ENCODE measurements around the gene SUSD5. TPM values are rescaled to one million over a fixed set of nuclear protein-coding genes. Genes with fewer than 3 reads are reported as not detected.
A peak's percentile ranks its signal among the peaks of the same experiment; 100 is the strongest.

The SUSD5 gene
- total and polyA plus RNA-seq, 2 experiments from 2014 or later, result 1.4 to 3.6 TPM

DNA sequence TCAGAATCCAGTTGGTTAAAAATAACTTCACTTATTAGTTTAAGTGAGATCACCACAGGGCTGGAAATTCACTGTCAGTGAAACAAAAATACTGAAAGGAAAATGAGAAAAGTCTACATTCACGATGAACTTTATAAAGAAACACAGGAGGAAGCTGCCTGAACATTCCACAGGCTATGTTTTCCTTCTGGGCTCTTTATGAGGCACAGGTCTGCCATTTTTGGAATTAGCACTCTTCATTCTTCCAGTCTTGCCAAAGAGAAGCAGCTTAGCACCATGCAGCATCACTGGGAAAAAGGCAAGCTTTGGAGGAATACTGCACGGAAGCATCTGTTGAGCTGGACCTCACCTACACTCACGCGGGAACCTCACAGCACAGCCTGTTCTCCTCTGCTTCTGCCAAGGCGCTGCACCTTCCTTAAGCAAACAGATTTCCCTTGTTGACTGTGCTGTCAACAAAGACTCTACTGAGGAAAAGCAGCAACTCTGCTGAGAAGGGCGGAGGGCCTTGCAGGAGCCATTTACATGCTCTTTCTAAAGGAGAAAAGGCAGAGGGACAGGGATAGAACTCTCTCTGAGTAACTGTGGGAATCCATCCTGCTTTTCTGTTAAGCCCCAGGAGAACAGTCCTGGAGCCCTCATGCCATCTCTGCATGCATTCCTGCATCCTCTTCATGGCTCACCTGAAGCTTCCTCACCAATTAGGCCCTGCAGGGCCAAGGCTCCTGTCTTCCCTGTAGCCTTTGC lies 15.7 kb downstream of the SUSD5 start:
- peak; percentile 83 for ATAC-seq
- TF ChIP-seq NANOG (IDR thresholded peaks at IDR 0.05; ENCODE audit: borderline replicate concordance), result no peak
- TF ChIP-seq JUNB (IDR thresholded peaks at IDR 0.05; ENCODE audit: unreplicated experiment), result no peak
- no peak for TF ChIP-seq CTCF (conservative IDR thresholded peaks at IDR 0.05; ENCODE audit: low read depth in 2 of 2)
- TF ChIP-seq ZNF331 (CRISPR knock-in tag; IDR thresholded peaks at IDR 0.05; ENCODE audit: low read depth), result no peak
- no peak for TF ChIP-seq ZNF114 (CRISPR knock-in tag; IDR thresholded peaks at IDR 0.05)
- no peak for DNase-seq (ENCODE audit: low spot score)

DNA sequence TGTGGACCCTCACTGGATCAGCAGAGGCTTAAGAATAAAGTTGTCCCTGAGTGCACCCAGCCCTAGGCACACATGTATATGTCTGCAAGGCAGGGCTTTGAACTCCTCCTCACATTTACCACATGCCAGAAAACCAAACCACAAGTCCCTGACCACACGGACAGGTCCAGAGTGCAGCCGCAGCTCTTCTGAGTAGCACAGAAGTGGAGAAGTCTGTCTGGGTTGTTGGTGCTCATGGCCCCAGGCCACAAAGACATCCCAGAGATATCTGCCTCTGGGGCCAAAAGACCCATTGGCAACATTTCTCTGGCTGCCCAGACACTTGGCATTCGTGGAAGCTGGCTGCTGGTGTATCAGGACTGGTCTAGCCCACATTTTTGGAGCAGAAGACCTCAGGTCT lies 17.4 kb downstream of the SUSD5 start:
- Histone ChIP-seq H4K20me1 (replicated peaks; ENCODE audit: insufficient read depth) (no peaks in the 10 kb centered on the region), H3K4me2 (no peak overlapping the region), H3K27ac (ENCODE audit: low read depth) (no peak overlapping the region), H3F3A (replicated peaks; ENCODE audit: low read depth) (no peaks in the 10 kb centered on the region), H3K4me1 (ENCODE audit: insufficient read depth) (no peaks in the 10 kb centered on the region), H3K4me3 (no peak overlapping the region), H3K9me2 (ENCODE audit: insufficient read depth) (peaks cover 8% of the 10 kb centered on the region), H3K79me2 (replicated peaks; ENCODE audit: insufficient read depth) (no peaks in the 10 kb centered on the region), H3K27me3 (ENCODE audit: insufficient read depth) (no peaks in the 10 kb centered on the region), H3K36me3 (ENCODE audit: insufficient read depth) (no peaks in the 10 kb centered on the region), H2AFZ (no peak overlapping the region)
- H3K27ac Mint-ChIP-seq, result no peak overlapping the region
- H3K9me3 Mint-ChIP-seq, result no peaks in the 10 kb centered on the region
- no peak for ATAC-seq
- no peak overlapping the region for H3K4me3 Mint-ChIP-seq
- no peak for DNase-seq (ENCODE audit: low spot score)
- H3K27me3 Mint-ChIP-seq (ENCODE audit: insufficient read depth, low read depth, poor library complexity), result no peaks in the 10 kb centered on the region
- no peaks in the 10 kb centered on the region for H3K36me3 Mint-ChIP-seq (ENCODE audit: low read depth)
- H3K4me1 Mint-ChIP-seq, result peaks cover 6% of the 10 kb centered on the region
- TF ChIP-seq ETS1 (IDR thresholded peaks at IDR 0.05), result no peak
- TF ChIP-seq, protein P1, sequence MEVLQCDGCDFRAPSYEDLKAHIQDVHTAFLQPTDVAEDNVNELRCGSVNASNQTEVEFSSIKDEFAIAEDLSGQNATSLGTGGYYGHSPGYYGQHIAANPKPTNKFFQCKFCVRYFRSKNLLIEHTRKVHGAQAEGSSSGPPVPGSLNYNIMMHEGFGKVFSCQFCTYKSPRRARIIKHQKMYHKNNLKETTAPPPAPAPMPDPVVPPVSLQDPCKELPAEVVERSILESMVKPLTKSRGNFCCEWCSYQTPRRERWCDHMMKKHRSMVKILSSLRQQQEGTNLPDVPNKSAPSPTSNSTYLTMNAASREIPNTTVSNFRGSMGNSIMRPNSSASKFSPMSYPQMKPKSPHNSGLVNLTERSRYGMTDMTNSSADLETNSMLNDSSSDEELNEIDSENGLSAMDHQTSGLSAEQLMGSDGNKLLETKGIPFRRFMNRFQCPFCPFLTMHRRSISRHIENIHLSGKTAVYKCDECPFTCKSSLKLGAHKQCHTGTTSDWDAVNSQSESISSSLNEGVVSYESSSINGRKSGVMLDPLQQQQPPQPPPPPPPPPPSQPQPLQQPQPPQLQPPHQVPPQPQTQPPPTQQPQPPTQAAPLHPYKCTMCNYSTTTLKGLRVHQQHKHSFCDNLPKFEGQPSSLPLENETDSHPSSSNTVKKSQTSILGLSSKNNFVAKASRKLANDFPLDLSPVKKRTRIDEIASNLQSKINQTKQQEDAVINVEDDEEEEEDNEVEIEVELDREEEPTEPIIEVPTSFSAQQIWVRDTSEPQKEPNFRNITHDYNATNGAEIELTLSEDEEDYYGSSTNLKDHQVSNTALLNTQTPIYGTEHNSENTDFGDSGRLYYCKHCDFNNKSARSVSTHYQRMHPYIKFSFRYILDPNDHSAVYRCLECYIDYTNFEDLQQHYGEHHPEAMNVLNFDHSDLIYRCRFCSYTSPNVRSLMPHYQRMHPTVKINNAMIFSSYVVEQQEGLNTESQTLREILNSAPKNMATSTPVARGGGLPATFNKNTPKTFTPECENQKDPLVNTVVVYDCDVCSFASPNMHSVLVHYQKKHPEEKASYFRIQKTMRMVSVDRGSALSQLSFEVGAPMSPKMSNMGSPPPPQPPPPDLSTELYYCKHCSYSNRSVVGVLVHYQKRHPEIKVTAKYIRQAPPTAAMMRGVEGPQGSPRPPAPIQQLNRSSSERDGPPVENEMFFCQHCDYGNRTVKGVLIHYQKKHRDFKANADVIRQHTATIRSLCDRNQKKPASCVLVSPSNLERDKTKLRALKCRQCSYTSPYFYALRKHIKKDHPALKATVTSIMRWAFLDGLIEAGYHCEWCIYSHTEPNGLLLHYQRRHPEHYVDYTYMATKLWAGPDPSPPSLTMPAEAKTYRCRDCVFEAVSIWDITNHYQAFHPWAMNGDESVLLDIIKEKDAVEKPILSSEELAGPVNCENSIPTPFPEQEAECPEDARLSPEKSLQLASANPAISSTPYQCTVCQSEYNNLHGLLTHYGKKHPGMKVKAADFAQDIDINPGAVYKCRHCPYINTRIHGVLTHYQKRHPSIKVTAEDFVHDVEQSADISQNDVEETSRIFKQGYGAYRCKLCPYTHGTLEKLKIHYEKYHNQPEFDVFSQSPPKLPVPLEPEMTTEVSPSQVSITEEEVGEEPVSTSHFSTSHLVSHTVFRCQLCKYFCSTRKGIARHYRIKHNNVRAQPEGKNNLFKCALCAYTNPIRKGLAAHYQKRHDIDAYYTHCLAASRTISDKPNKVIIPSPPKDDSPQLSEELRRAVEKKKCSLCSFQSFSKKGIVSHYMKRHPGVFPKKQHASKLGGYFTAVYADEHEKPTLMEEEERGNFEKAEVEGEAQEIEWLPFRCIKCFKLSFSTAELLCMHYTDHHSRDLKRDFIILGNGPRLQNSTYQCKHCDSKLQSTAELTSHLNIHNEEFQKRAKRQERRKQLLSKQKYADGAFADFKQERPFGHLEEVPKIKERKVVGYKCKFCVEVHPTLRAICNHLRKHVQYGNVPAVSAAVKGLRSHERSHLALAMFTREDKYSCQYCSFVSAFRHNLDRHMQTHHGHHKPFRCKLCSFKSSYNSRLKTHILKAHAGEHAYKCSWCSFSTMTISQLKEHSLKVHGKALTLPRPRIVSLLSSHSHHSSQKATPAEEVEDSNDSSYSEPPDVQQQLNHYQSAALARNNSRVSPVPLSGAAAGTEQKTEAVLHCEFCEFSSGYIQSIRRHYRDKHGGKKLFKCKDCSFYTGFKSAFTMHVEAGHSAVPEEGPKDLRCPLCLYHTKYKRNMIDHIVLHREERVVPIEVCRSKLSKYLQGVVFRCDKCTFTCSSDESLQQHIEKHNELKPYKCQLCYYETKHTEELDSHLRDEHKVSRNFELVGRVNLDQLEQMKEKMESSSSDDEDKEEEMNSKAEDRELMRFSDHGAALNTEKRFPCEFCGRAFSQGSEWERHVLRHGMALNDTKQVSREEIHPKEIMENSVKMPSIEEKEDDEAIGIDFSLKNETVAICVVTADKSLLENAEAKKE (CRISPR knock-in tag; IDR thresholded peaks at IDR 0.05), result no peak
- no peak for TF ChIP-seq EZH2phosphoT487 (IDR thresholded peaks at IDR 0.05; ENCODE audit: unreplicated experiment)
- TF ChIP-seq ZNF114 (CRISPR knock-in tag; IDR thresholded peaks at IDR 0.05), result no peak

More for the DNA sequence above, 15.7 kb downstream of the SUSD5 start:
- H3F3A ChIP-seq (replicated peaks; ENCODE audit: low read depth), result no peaks in the 10 kb centered on the region
- H3K9me2 ChIP-seq (ENCODE audit: insufficient read depth), result peaks cover 8% of the 10 kb centered on the region
- Mint-ChIP-seq H3K27me3 (ENCODE audit: insufficient read depth, low read depth, poor library complexity) (peaks cover 2% of the 10 kb centered on the region), H3K27ac (no peak overlapping the region), H3K4me1 (peaks cover 4% of the 10 kb centered on the region), H3K4me3 (no peak overlapping the region), H3K9me3 (no peaks in the 10 kb centered on the region), H3K36me3 (ENCODE audit: low read depth) (no peaks in the 10 kb centered on the region)
- H3K27me3 ChIP-seq (ENCODE audit: insufficient read depth), result no peaks in the 10 kb centered on the region
- no peak overlapping the region for H3K27ac ChIP-seq (ENCODE audit: low read depth)
- H3K4me3 ChIP-seq, result no peak overlapping the region
- H3K36me3 ChIP-seq (ENCODE audit: insufficient read depth), result no peaks in the 10 kb centered on the region
- no peaks in the 10 kb centered on the region for H3K79me2 ChIP-seq (replicated peaks; ENCODE audit: insufficient read depth)
- H3K4me1 ChIP-seq (ENCODE audit: insufficient read depth), result no peaks in the 10 kb centered on the region
- H4K20me1 ChIP-seq (replicated peaks; ENCODE audit: insufficient read depth), result no peaks in the 10 kb centered on the region
- no peak overlapping the region for H3K4me2 ChIP-seq
- peak overlapping the region; percentile 66 for H2AFZ ChIP-seq

All from GM23338 (cell line).